HEK293T (cell line): ENCODE data around the gene HMCN2.

Experiments used
- CTBP1 ChIP-seq: fragments of 450-650 bp; IDR thresholded peaks from 2 replicates; pipeline ENCODE4 v1.6.1; 2016; ENCODE audit warnings: borderline replicate concordance
- TF ChIP-seq, protein P1 (sequence below): fragments of 450-650 bp; IDR thresholded peaks from 2 replicates; pipeline ENCODE4 v1.6.1; 2016

DNA sequence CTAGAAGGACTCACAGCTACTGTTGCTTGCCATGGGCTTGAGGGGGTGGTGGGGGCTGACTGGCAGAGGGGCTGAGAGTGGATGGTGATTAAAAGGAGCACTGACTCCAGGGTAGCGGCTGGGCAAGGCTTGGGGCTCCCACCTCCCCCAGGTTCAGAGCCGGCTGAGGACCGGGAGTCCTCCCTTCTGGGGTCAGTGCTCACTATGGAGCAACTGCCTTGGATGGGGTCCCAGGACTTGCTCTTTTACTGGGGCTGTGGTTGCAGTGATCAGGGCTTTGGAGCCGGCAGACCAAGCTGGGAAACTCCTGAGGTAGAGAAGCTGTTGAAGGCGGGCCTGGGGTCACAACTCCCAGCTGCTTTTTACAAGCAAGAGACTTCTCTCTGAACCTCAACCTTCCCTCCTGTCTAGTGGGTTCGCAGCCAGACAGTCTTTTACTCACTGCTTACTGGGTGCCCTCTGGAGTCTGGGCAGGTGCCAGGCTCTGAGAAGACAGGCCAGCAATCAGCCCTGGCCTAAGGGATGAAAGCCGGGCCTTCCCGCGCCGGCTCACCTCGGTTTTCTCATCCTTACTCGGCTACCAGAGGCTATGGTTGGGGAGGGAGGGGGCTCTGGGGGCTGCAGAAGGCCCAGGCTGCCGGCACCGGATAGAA lies 178.4 kb downstream of the HMCN2 start:
- TF ChIP-seq, protein P1, sequence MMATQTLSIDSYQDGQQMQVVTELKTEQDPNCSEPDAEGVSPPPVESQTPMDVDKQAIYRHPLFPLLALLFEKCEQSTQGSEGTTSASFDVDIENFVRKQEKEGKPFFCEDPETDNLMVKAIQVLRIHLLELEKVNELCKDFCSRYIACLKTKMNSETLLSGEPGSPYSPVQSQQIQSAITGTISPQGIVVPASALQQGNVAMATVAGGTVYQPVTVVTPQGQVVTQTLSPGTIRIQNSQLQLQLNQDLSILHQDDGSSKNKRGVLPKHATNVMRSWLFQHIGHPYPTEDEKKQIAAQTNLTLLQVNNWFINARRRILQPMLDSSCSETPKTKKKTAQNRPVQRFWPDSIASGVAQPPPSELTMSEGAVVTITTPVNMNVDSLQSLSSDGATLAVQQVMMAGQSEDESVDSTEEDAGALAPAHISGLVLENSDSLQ: no peak
- no peak for TF ChIP-seq CTBP1
